HCT116 (cell line): ENCODE measurements around the gene PRDX3. TPM values are rescaled to one million over a fixed set of nuclear protein-coding genes. Genes with fewer than 3 reads are reported as not detected.

Experiments used
- ATAC-seq: fragments of 200-7000 bp; cut with Tn5 transposase; 2 replicates; pipeline ENCODE4 v1.9.1; 2020; ENCODE audit warnings: mild to moderate bottlenecking, moderate library complexity
- BruUV-seq: library from RNA; stranded (reverse); fragments of 400-500 nt; replicated peaks from 2 replicates; lab custom pipeline; 2021; lab: Mats Ljungman, UMichigan
- CTCF ChIA-PET: fragments of 300-600 bp; sonication (Branson Sonifier 250); formaldehyde crosslinking; loops from one replicate; lab custom pipeline; 2021; ENCODE audit warnings: antibody characterized with exemption; lab: Charles Lee
- POLR2A ChIA-PET: fragments of 300-600, 350-600 bp; sonication (Branson Sonifier 250); formaldehyde crosslinking; loops from one replicate; lab custom pipeline; 2021; ENCODE audit warnings: antibody characterized with exemption; lab: Charles Lee
- RAD21 ChIA-PET, 2 experiments: fragments of 300-600 bp; sonication (Branson Sonifier 250); formaldehyde crosslinking; loops; one replicate each; lab custom pipeline; 2023; ENCODE audit warnings: low total read pairs in 2 of 2; ENCODE audit not compliant: uncharacterized antibody in 2 of 2, unreplicated experiment in 2 of 2, low non-redundant PET in 1 of 2; lab: Charles Lee
- DNase-seq: peaks from one replicate; pipeline ENCODE4 v3.0.0-alpha.2; 2010; ENCODE audit warnings: low read depth, low spot score
- H2AFZ ChIP-seq: fragments of 200-600 bp; shearing (Covaris generic), sonication (generic); 2 replicates; pipeline ENCODE4 v1.6.1; 2017; ENCODE audit warnings: low read depth, mixed run types, mixed read lengths, antibody characterized with exemption, low read length; ENCODE audit not compliant: poor library complexity, severe bottlenecking
- H3K27ac ChIP-seq: 2 replicates; pipeline ENCODE4 v1.5.1; 2012; ENCODE audit warnings: low read depth, low read length
- H3K27me3 ChIP-seq: fragments of 200-600 bp; sonication (generic); 2 replicates; pipeline ENCODE4 v1.6.1; 2016; ENCODE audit warnings: mixed run types, low read length, mixed read lengths; ENCODE audit not compliant: insufficient read depth
- H3K36me3 ChIP-seq, 2 experiments: fragments of 200-500 bp in 1 of 2; fragments of 200-600 bp in 1 of 2; sonication (Bioruptor generic) in 1 of 2; sonication (generic) in 1 of 2; 2 replicates each; pipeline versions ENCODE4 v1.5.1 to v1.6.1; 2014 to 2016; ENCODE audit warnings: low read length in 2 of 2, inconsistent platforms in 1 of 2, mixed read lengths in 1 of 2, mixed run types in 1 of 2; ENCODE audit not compliant: insufficient read depth in 2 of 2, control insufficient read depth in 1 of 2
- H3K4me1 ChIP-seq, 2 experiments: fragments of 200-600 bp in 1 of 2; sonication (generic) in 1 of 2; 2 replicates each; pipeline versions ENCODE4 v1.5.1 to v1.6.1; 2012 to 2017; ENCODE audit warnings: low read length in 2 of 2, inconsistent platforms in 1 of 2, mild to moderate bottlenecking in 1 of 2, mixed read lengths in 1 of 2, mixed run types in 1 of 2, moderate library complexity in 1 of 2; ENCODE audit not compliant: insufficient read depth in 2 of 2, control insufficient read depth in 1 of 2
- H3K4me2 ChIP-seq: fragments of 200-600 bp; sonication (generic); 2 replicates; pipeline ENCODE4 v1.6.1; 2017; ENCODE audit warnings: mixed run types, low read length, mixed read lengths
- H3K4me3 ChIP-seq, 2 experiments: fragments of 200-600 bp in 1 of 2; sonication (generic) in 1 of 2; replicated peaks in 1 of 2; 2 replicates each; pipeline ENCODE4 v1.5.1; 2011 to 2016; ENCODE audit warnings: low read length in 2 of 2, control low read depth in 1 of 2, low read depth in 1 of 2, mild to moderate bottlenecking in 1 of 2, mixed read lengths in 1 of 2, mixed run types in 1 of 2
- H3K79me2 ChIP-seq: fragments of 200-600 bp; sonication (generic); 2 replicates; pipeline ENCODE4 v1.6.1; 2017; ENCODE audit warnings: mild to moderate bottlenecking, mixed run types, low read length, moderate library complexity, mixed read lengths; ENCODE audit not compliant: insufficient read depth
- H3K9ac ChIP-seq: fragments of 200-600 bp; sonication (generic); 2 replicates; pipeline ENCODE4 v1.6.1; 2016; ENCODE audit warnings: low read length, mixed read lengths
- H3K9me2 ChIP-seq: fragments of 200-600 bp; sonication (generic), shearing (Covaris generic); 2 replicates; pipeline ENCODE4 v1.6.1; 2017; ENCODE audit warnings: mixed run types, mild to moderate bottlenecking, moderate library complexity; ENCODE audit not compliant: insufficient read depth
- H3K9me3 ChIP-seq, 2 experiments: fragments of 200-500 bp in 1 of 2; fragments of 200-600 bp in 1 of 2; sonication (Bioruptor generic) in 1 of 2; sonication (generic) in 1 of 2; 2 replicates each; pipeline ENCODE4 v1.6.1; 2014 to 2017; ENCODE audit warnings: low read length in 2 of 2, mixed read lengths in 2 of 2, inconsistent platforms in 1 of 2, low read depth in 1 of 2, mild to moderate bottlenecking in 1 of 2, mixed run types in 1 of 2, moderate library complexity in 1 of 2; ENCODE audit not compliant: control insufficient read depth in 1 of 2, insufficient read depth in 1 of 2
- H4K20me1 ChIP-seq: fragments of 200-600 bp; sonication (generic), shearing (Covaris generic); 2 replicates; pipeline ENCODE4 v1.6.1; 2017; ENCODE audit warnings: mixed run types, mild to moderate bottlenecking, moderate library complexity; ENCODE audit not compliant: insufficient read depth
- CBX3 ChIP-seq: IDR thresholded peaks from 2 replicates; pipeline ENCODE4 v1.6.1; 2012; ENCODE audit warnings: low read depth
- CEBPB ChIP-seq: IDR thresholded peaks from 2 replicates; pipeline ENCODE4 v1.6.1; 2012; ENCODE audit warnings: low read depth
- EGR1 ChIP-seq: IDR thresholded peaks from 2 replicates; pipeline ENCODE4 v1.6.1; 2012; ENCODE audit warnings: low read depth
- EZH2 ChIP-seq: fragments of 200-600 bp; sonication (generic); IDR thresholded peaks from 2 replicates; pipeline ENCODE4 v1.6.1; 2017; ENCODE audit warnings: antibody characterized with exemption, mixed run types
- EZH2phosphoT487 ChIP-seq: fragments of 200-600 bp; IDR thresholded peaks from 2 replicates; pipeline ENCODE4 v1.6.1; 2018; ENCODE audit warnings: antibody characterized with exemption, borderline replicate concordance
- FOSL1 ChIP-seq: IDR thresholded peaks from 2 replicates; pipeline ENCODE4 v1.6.1; 2012; ENCODE audit warnings: low read depth
- POLR2AphosphoS5 ChIP-seq: IDR thresholded peaks from 2 replicates; pipeline ENCODE4 v1.6.1; 2011; ENCODE audit warnings: mild to moderate bottlenecking, low read depth, low read length, moderate library complexity
- RAD21 ChIP-seq: IDR thresholded peaks from 2 replicates; pipeline ENCODE4 v1.6.1; 2012; ENCODE audit warnings: low read depth, mild to moderate bottlenecking
- SIN3A ChIP-seq: IDR thresholded peaks from 2 replicates; pipeline ENCODE4 v1.6.1; 2012; ENCODE audit warnings: low read depth
- SP1 ChIP-seq: IDR thresholded peaks from 2 replicates; pipeline ENCODE4 v1.6.1; 2012; ENCODE audit warnings: low read depth
- SRF ChIP-seq: IDR thresholded peaks from 2 replicates; pipeline ENCODE4 v1.6.1; 2012; ENCODE audit warnings: low read depth
- TCF7L2 ChIP-seq: IDR thresholded peaks from 2 replicates; pipeline ENCODE4 v1.7.0; 2011; ENCODE audit warnings: borderline replicate concordance, inconsistent platforms; ENCODE audit not compliant: insufficient read depth, insufficient read length; ENCODE audit errors: extremely low read depth
- ZFX ChIP-seq: fragments of 450-650 bp; IDR thresholded peaks from 2 replicates; pipeline ENCODE4 v1.6.1; 2017
- ZNF274 ChIP-seq: fragments of 200-500 bp; sonication (Bioruptor generic); IDR thresholded peaks from 2 replicates; pipeline ENCODE4 v1.6.1; 2014; ENCODE audit warnings: mild to moderate bottlenecking, low read depth, low read length, inconsistent platforms
- intact Hi-C: fragments of 100-400 bp; cut with micrococcal nuclease; formaldehyde crosslinking; loops from 2 replicates; pipeline ENCODE4 v1.10.0; 2022
- total RNA-seq: library from RNA; stranded (reverse); gene quantifications from one replicate; pipeline ENCODE4 v1.2.1, GENCODE V29; 2021; ENCODE audit not compliant: unreplicated experiment
- TF ChIP-seq, protein P1 (sequence below): IDR thresholded peaks from 2 replicates; pipeline ENCODE4 v1.6.1; 2012
- TF ChIP-seq, protein P2 (sequence below): IDR thresholded peaks from 2 replicates; pipeline ENCODE4 v1.6.1; 2011; ENCODE audit warnings: mild to moderate bottlenecking, low read length, moderate library complexity; ENCODE audit not compliant: insufficient replicate concordance; ENCODE audit errors: extremely low read depth
- TF ChIP-seq, protein P3 (sequence below): IDR thresholded peaks from 2 replicates; pipeline ENCODE4 v1.6.1; 2012; ENCODE audit warnings: low read depth
- TF ChIP-seq, protein P4 (sequence below), 3 experiments: fragments of 200-600 bp in 1 of 3; sonication (generic) in 1 of 3; IDR thresholded peaks in 2 of 3; conservative IDR thresholded peaks in 1 of 3; 2 replicates each; pipeline ENCODE4 v1.5.1; 2012 to 2017; ENCODE audit warnings: low read depth in 2 of 3, low read length in 2 of 3, antibody characterized with exemption in 1 of 3, borderline replicate concordance in 1 of 3, control low read depth in 1 of 3, mild to moderate bottlenecking in 1 of 3, mixed read lengths in 1 of 3, mixed run types in 1 of 3, moderate library complexity in 1 of 3; ENCODE audit not compliant: insufficient read depth in 1 of 3

The PRDX3 gene
- total RNA-seq, 1 experiment from 2014 or later, result 281 TPM

DNA sequence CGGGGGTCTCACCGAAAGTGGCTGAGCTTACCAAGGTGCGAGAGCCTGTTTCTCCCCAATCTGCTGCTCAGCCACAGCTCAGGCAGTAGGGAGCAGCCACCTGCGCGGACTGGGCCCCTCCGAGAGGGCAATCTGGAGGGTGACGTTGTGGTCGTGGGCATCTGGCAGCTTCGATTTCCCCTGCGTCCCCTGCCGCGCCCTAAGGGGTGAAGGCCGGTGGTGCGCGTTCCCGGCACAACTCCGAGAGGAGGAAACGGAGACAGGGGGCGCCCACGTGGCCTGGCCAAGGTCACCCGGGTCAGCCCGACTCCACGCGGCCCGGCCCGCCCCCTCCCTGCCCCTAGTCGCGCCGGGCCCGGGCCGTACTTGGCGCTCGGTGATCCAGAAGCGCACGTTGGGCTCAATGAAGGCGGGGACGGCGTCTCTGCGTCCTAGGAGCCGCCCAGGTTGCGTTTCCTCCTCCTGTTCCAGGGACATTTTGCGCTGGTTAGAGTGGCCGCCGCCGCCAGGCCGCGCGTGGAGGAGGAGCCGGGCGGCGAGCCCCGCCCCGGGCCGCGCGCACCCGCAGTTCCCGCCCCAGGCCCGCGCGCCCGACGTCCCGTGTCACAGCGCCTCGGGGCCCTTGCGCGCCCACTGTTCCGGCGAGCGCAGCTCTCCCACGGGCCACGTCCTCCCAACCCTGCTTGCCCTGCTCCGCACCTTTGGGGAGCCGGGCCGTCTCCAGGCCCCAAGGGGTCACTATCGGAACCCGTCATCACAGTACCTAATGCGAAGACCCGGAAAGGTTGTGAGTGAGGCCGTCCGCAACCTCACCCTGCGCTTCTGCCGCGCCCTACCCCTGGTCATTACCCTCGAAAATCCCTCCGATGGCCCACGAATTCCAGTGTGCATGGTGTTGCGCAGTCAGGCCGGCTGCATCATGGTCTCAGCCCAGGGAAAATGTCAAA, 13.2 kb downstream of the PRDX3 start, which contains the start of gene SFXN4:
TSS of gene SFXN4 (minus strand) at position 544 of the 947 bp plus-strand sequence. CDS start at position 477, 67 bp downstream.
- peaks cover 10 to 24% of the 10 kb centered on the region in 2 experiments for H3K4me1 ChIP-seq
- no peaks in the 10 kb centered on the region for H3K9me3 ChIP-seq
- no peaks in the 10 kb centered on the region for H4K20me1 ChIP-seq
- peak within 1 kb of the TSS; percentile 84 to 88 for H3K4me3 ChIP-seq
- peak within 1 kb of the TSS; percentile 81 for H3K27ac ChIP-seq
- RAD21 ChIA-PET, result no interaction called here
- H3K79me2 ChIP-seq, result peaks cover 27% of the 10 kb centered on the region
- POLR2A ChIA-PET, result interaction anchor here (0.9 to 1.3 kb wide), 3 partner anchors 30 to 280 kb away, joined by 3 read pairs; no protein-coding TSS in a partner anchor
- ATAC-seq (peak; percentile 93), DNase-seq (peak; percentile 44)
- CTCF ChIA-PET, result interaction anchor here (0.8 kb wide), 1 partner anchor 44 kb away, joined by 3 read pairs; no protein-coding TSS in a partner anchor
- TSS peak; percentile 87 for BruUV-seq
- H3K27me3 ChIP-seq, result no peaks in the 10 kb centered on the region
- no peaks in the 10 kb centered on the region for H3K9me2 ChIP-seq
- H2AFZ ChIP-seq, result no peak within 1 kb of the TSS
- intact Hi-C loops, result no loop called here
- H3K4me2 ChIP-seq, result peak within 1 kb of the TSS; percentile 94
- peaks cover 29 to 63% of the 10 kb centered on the region in 2 experiments; a peak in 3 of 4 replicates for H3K36me3 ChIP-seq
- peak within 1 kb of the TSS; percentile 95 for H3K9ac ChIP-seq
- TF ChIP-seq, protein P1, sequence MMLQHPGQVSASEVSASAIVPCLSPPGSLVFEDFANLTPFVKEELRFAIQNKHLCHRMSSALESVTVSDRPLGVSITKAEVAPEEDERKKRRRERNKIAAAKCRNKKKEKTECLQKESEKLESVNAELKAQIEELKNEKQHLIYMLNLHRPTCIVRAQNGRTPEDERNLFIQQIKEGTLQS, result no peak
- TF ChIP-seq TCF7L2 (peak; percentile 16), RAD21 (no peak), FOSL1 (no peak), EZH2 (no peak), SIN3A (0 out of 2 replicates have a peak, but pooled peaks have one; percentile 50), CBX3 (no peak), EGR1 (peak; percentile 56; the same call in 1 of the 2 replicates), SP1 (no peak), SRF (no peak), ZNF274 (no peak), EZH2phosphoT487 (no peak), CEBPB (no peak), ZFX (peak; percentile 98), POLR2AphosphoS5 (peak; percentile 88)
- TF ChIP-seq, protein P2, sequence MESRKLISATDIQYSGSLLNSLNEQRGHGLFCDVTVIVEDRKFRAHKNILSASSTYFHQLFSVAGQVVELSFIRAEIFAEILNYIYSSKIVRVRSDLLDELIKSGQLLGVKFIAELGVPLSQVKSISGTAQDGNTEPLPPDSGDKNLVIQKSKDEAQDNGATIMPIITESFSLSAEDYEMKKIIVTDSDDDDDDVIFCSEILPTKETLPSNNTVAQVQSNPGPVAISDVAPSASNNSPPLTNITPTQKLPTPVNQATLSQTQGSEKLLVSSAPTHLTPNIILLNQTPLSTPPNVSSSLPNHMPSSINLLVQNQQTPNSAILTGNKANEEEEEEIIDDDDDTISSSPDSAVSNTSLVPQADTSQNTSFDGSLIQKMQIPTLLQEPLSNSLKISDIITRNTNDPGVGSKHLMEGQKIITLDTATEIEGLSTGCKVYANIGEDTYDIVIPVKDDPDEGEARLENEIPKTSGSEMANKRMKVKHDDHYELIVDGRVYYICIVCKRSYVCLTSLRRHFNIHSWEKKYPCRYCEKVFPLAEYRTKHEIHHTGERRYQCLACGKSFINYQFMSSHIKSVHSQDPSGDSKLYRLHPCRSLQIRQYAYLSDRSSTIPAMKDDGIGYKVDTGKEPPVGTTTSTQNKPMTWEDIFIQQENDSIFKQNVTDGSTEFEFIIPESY, result peak; percentile 22
- TF ChIP-seq, protein P3, sequence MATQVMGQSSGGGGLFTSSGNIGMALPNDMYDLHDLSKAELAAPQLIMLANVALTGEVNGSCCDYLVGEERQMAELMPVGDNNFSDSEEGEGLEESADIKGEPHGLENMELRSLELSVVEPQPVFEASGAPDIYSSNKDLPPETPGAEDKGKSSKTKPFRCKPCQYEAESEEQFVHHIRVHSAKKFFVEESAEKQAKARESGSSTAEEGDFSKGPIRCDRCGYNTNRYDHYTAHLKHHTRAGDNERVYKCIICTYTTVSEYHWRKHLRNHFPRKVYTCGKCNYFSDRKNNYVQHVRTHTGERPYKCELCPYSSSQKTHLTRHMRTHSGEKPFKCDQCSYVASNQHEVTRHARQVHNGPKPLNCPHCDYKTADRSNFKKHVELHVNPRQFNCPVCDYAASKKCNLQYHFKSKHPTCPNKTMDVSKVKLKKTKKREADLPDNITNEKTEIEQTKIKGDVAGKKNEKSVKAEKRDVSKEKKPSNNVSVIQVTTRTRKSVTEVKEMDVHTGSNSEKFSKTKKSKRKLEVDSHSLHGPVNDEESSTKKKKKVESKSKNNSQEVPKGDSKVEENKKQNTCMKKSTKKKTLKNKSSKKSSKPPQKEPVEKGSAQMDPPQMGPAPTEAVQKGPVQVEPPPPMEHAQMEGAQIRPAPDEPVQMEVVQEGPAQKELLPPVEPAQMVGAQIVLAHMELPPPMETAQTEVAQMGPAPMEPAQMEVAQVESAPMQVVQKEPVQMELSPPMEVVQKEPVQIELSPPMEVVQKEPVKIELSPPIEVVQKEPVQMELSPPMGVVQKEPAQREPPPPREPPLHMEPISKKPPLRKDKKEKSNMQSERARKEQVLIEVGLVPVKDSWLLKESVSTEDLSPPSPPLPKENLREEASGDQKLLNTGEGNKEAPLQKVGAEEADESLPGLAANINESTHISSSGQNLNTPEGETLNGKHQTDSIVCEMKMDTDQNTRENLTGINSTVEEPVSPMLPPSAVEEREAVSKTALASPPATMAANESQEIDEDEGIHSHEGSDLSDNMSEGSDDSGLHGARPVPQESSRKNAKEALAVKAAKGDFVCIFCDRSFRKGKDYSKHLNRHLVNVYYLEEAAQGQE, result no peak
- TF ChIP-seq, protein P4, sequence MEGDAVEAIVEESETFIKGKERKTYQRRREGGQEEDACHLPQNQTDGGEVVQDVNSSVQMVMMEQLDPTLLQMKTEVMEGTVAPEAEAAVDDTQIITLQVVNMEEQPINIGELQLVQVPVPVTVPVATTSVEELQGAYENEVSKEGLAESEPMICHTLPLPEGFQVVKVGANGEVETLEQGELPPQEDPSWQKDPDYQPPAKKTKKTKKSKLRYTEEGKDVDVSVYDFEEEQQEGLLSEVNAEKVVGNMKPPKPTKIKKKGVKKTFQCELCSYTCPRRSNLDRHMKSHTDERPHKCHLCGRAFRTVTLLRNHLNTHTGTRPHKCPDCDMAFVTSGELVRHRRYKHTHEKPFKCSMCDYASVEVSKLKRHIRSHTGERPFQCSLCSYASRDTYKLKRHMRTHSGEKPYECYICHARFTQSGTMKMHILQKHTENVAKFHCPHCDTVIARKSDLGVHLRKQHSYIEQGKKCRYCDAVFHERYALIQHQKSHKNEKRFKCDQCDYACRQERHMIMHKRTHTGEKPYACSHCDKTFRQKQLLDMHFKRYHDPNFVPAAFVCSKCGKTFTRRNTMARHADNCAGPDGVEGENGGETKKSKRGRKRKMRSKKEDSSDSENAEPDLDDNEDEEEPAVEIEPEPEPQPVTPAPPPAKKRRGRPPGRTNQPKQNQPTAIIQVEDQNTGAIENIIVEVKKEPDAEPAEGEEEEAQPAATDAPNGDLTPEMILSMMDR (IDR thresholded peaks at IDR 0.05 in 2 of 3, conservative IDR thresholded peaks at IDR 0.05 in 1 of 3; ENCODE audit: borderline replicate concordance in 1 of 3, insufficient read depth in 1 of 3, low read depth in 2 of 3, low read length in 2 of 3), result no peak
